Left ventricle myocardium inferior (tissue), 1 donor: Measurements from ENCODE around the gene HNF1A. TPM values are rescaled to one million over a fixed set of nuclear protein-coding genes. Genes with fewer than 3 reads are reported as not detected.

ENCODE experiments used
- DNase-seq: peaks from one replicate; pipeline ENCODE4 v3.0.0-alpha.2; 2020
- H3K27ac ChIP-seq: fragments of 200-600 bp; replicated peaks from 2 replicates; pipeline ENCODE4 v1.8.0; 2021
- H3K27me3 ChIP-seq: fragments of 200-600 bp; 2 replicates; pipeline ENCODE4 v1.8.0; 2021; ENCODE audit warnings: low read depth
- H3K36me3 ChIP-seq: fragments of 200-600 bp; 2 replicates; pipeline ENCODE4 v1.8.0; 2021
- H3K4me1 ChIP-seq: fragments of 200-600 bp; 2 replicates; pipeline ENCODE4 v1.8.0; 2021
- H3K4me3 ChIP-seq: fragments of 200-600 bp; 2 replicates; pipeline ENCODE4 v1.8.0; 2021; ENCODE audit warnings: mild to moderate bottlenecking, moderate library complexity
- H3K9me3 ChIP-seq: fragments of 200-600 bp; replicated peaks from 2 replicates; pipeline ENCODE4 v1.8.0; 2021
- CTCF ChIP-seq: fragments of 200-600 bp; IDR thresholded peaks from 2 replicates; pipeline ENCODE4 v1.8.0; 2021; ENCODE audit warnings: antibody characterized with exemption, mild to moderate bottlenecking, borderline replicate concordance
- intact Hi-C: fragments of 100-400 bp; cut with micrococcal nuclease; formaldehyde crosslinking; loops from one replicate; pipeline ENCODE4 v1.11.0; 2022
- total RNA-seq: library from RNA; stranded (reverse); fragmentation: NEBNext Ultra II Directional; extraction: Animal tissue kit (Norgen Biotek cat#: 25700); gene quantifications from one replicate; pipeline ENCODE4 v1.2.1, GENCODE V29; 2021
- donor health status: DM: no; HTN: yes; CAD: no; lungs with severe emphysema.

Gene HNF1A
- total RNA-seq, 1 donor from 2014 or later: not detected

- H3K27ac ChIP-seq: peak within 1 kb of the TSS; percentile 83
- H3K4me3 ChIP-seq: peak within 1 kb of the TSS; percentile 95
- H3K4me1 ChIP-seq: peaks cover 11% of the 10 kb centered on the region
- no peaks in the 10 kb centered on the region for H3K27me3 ChIP-seq
- peaks cover 14% of the 10 kb centered on the region for H3K36me3 ChIP-seq
- DNase-seq: peak; percentile 89
- no peak for TF ChIP-seq CTCF
- H3K9me3 ChIP-seq: no peaks in the 10 kb centered on the region
- intact Hi-C loops: no loop called here
Measured at GRCh38 chr12:121015825-121016766, 37.8 kb downstream of the HNF1A start, which contains the start of gene C12orf43. TSS of gene C12orf43 (minus strand) at chr12:121016487. CDS start at chr12:121016474, 13 bp downstream.

GRCh38 chr12:121017966-121018491 is 39.7 kb downstream of the HNF1A start:
- Histone ChIP-seq H3K27me3 (no peaks in the 10 kb centered on the region), H3K9me3 (no peaks in the 10 kb centered on the region), H3K27ac (no peak overlapping the region), H3K4me3 (no peak overlapping the region), H3K36me3 (peaks cover 3% of the 10 kb centered on the region), H3K4me1 (peaks cover 11% of the 10 kb centered on the region)
- intact Hi-C loops: no loop called here
- TF ChIP-seq CTCF: no peak
- no peak for DNase-seq

- Histone ChIP-seq H3K27me3 (no peaks in the 10 kb centered on the region), H3K27ac (no peak overlapping the region), H3K4me3 (no peak overlapping the region), H3K4me1 (peaks cover 11% of the 10 kb centered on the region), H3K9me3 (no peaks in the 10 kb centered on the region), H3K36me3 (no peaks in the 10 kb centered on the region)
- no peak for DNase-seq
- no peak for TF ChIP-seq CTCF
- intact Hi-C loops: no loop called here
Measured at GRCh38 chr12:121018860-121019617, 40.7 kb downstream of the HNF1A start.

- DNase-seq: no peak
- Histone ChIP-seq H3K27ac (no peak overlapping the region), H3K27me3 (no peaks in the 10 kb centered on the region), H3K9me3 (no peaks in the 10 kb centered on the region), H3K4me1 (no peaks in the 10 kb centered on the region), H3K36me3 (no peaks in the 10 kb centered on the region), H3K4me3 (no peak overlapping the region)
- no peak for TF ChIP-seq CTCF
- intact Hi-C loops: no loop called here
Measured at GRCh38 chr12:121021754-121022153, 43.4 kb downstream of the HNF1A start.

- H3K27ac ChIP-seq: no peak overlapping the region
- H3K4me1 ChIP-seq: no peaks in the 10 kb centered on the region
- H3K36me3 ChIP-seq: no peaks in the 10 kb centered on the region
- no peak overlapping the region for H3K4me3 ChIP-seq
- no peak for TF ChIP-seq CTCF
- DNase-seq: no peak
- H3K27me3 ChIP-seq: no peaks in the 10 kb centered on the region
- intact Hi-C loops: no loop called here
- no peaks in the 10 kb centered on the region for H3K9me3 ChIP-seq
Measured at GRCh38 chr12:121022713-121023112, 44.4 kb downstream of the HNF1A start.
